Tibial nerve (tissue), 4 donors: ENCODE results near the gene MRI1. TPM values are rescaled to one million over a fixed set of nuclear protein-coding genes. Genes with fewer than 3 reads are reported as not detected.
A peak's percentile ranks its signal among the peaks of the same experiment; 100 is the strongest.
"Not testable (repeated sequence)": the region's sequence is repeated elsewhere in the genome, so short reads cannot be mapped to it uniquely, and the experiment has no call there.

Source experiments
- DNase-seq, 2 donors: peaks; one replicate each; pipeline ENCODE4 v3.0.0-alpha.2; 2019; ENCODE audit warnings: low spot score in 2 of 2
- H3K27ac ChIP-seq, 4 donors: fragments of 200-600 bp; sonication (generic) in 3 of 4; one replicate each; pipeline ENCODE4 v1.5.1; 2017 to 2019; ENCODE audit warnings: mild to moderate bottlenecking in 1 of 4
- H3K27me3 ChIP-seq, 2 donors: fragments of 200-600 bp; sonication (generic) in 1 of 2; one replicate each; pipeline versions ENCODE4 v1.5.1 to v1.6.0; 2017 to 2019
- H3K36me3 ChIP-seq, 3 donors: fragments of 200-600 bp; sonication (generic); one replicate each; pipeline ENCODE4 v1.5.1; 2018 to 2019
- H3K4me1 ChIP-seq, 4 donors: fragments of 200-600 bp; sonication (generic) in 3 of 4; one replicate each; pipeline ENCODE4 v1.5.1; 2017 to 2019
- H3K4me3 ChIP-seq, 4 donors: fragments of 200-600 bp; sonication (generic) in 3 of 4; one replicate each; pipeline ENCODE4 v1.5.1; 2017 to 2019; ENCODE audit warnings: mild to moderate bottlenecking in 1 of 4, moderate library complexity in 1 of 4
- H3K9me3 ChIP-seq, 4 donors: fragments of 200-600 bp; sonication (generic) in 3 of 4; one replicate each; pipeline ENCODE4 v1.5.1; 2017 to 2019
- CTCF ChIP-seq, 5 experiments: fragments of 200-600 bp in 3 of 5; fragments of 450-650 bp in 2 of 5; sonication (generic) in 3 of 5; IDR thresholded peaks; one replicate each; pipeline ENCODE4 v1.5.1; 2016 to 2019; ENCODE audit warnings: antibody characterized with exemption in 5 of 5, mild to moderate bottlenecking in 3 of 5, moderate library complexity in 2 of 5
- EP300 ChIP-seq, 2 donors: sonication (generic); formaldehyde crosslinking; IDR thresholded peaks; one replicate each; pipeline ENCODE4 v1.6.1; 2017; ENCODE audit warnings: antibody characterized with exemption in 2 of 2, mild to moderate bottlenecking in 1 of 2
- POLR2A ChIP-seq, 2 donors: fragments of 450-650 bp; IDR thresholded peaks; one replicate each; pipeline ENCODE4 v1.6.1; 2017; ENCODE audit warnings: antibody characterized with exemption in 2 of 2, mild to moderate bottlenecking in 2 of 2, moderate library complexity in 2 of 2
- WGBS, 2 donors: methylation state at CpG; one replicate each; pipeline ENCODE4 v1.1.5; 2018; 5-methylcytosine and 5-hydroxymethylcytosine counted together
- total RNA-seq, 4 donors: library from RNA; depleted of rRNA; stranded (reverse); fragments of >200 nt; gene quantifications; one replicate each; pipeline ENCODE4 v1.1.0, GENCODE V29; 2016

Gene MRI1
- total RNA-seq, 4 donors from 2014 or later: 52.4 to 167 (median 94.4) TPM

GRCh38 chr19:13747098-13747453, 17.2 kb upstream of the MRI1 start:
- no peak for DNase-seq
- H3K27ac ChIP-seq: peak overlapping the region; percentile 85 to 96 (median 94)
- H3K4me1 ChIP-seq: peaks cover 0 to 32% (median 9%) of the 10 kb centered on the region in 4 donors
- peaks cover 0 to 18% (median 0%) of the 10 kb centered on the region in 3 donors for H3K36me3 ChIP-seq
- no peaks in the 10 kb centered on the region for H3K27me3 ChIP-seq
- 89 to 90% methylated on average over 8 of the region's 8 CpGs for WGBS, 2 donors
- peak overlapping the region in 3 of 4 donors; percentile 70 to 97 (median 85) for H3K4me3 ChIP-seq
- H3K9me3 ChIP-seq: peaks cover 0 to 4% (median 0%) of the 10 kb centered on the region in 4 donors
- no peak for TF ChIP-seq POLR2A (IDR thresholded peaks at IDR 0.05)
- no peak for TF ChIP-seq CTCF (IDR thresholded peaks at IDR 0.05)
- TF ChIP-seq EP300 (IDR thresholded peaks at IDR 0.05): no peak

GRCh38 chr19:13748169-13748828, 16.0 kb upstream of the MRI1 start:
- no peak for DNase-seq
- Histone ChIP-seq H3K27ac (peak overlapping the region; percentile 85 to 96 (median 94)), H3K36me3 (peaks cover 0 to 26% (median 0%) of the 10 kb centered on the region in 3 donors), H3K9me3 (peaks cover 0 to 4% (median 0%) of the 10 kb centered on the region in 4 donors), H3K4me3 (peak overlapping the region; percentile 70 to 97 (median 82)), H3K27me3 (no peaks in the 10 kb centered on the region), H3K4me1 (peaks cover 0 to 32% (median 9%) of the 10 kb centered on the region in 4 donors)
- 1% methylated on average over 25 of the region's 25 CpGs for WGBS, 2 donors
- TF ChIP-seq CTCF (IDR thresholded peaks at IDR 0.05) (no peak), POLR2A (IDR thresholded peaks at IDR 0.05) (no peak), EP300 (IDR thresholded peaks at IDR 0.05) (no peak)

- WGBS, 2 donors: 85 to 90% methylated on average over 13 to 16 of the region's 16 CpGs
- H3K36me3 ChIP-seq: peaks cover 7 to 56% (median 19%) of the 10 kb centered on the region in 3 donors
Measured at GRCh38 chr19:13751436-13751835, 12.9 kb upstream of the MRI1 start.

GRCh38 chr19:13753622-13754021, 10.7 kb upstream of the MRI1 start:
- Histone ChIP-seq H3K4me1 (peaks cover 0 to 22% (median 4%) of the 10 kb centered on the region in 4 donors), H3K36me3 (peaks cover 10 to 78% (median 32%) of the 10 kb centered on the region in 3 donors)
- not testable (repeated sequence) for H3K27me3 ChIP-seq, H3K4me3 ChIP-seq, DNase-seq, H3K27ac ChIP-seq, H3K9me3 ChIP-seq
- WGBS, 2 donors: 81 to 89% methylated on average over 7 of the region's 7 CpGs

More at GRCh38 chr19:13751436-13751835, 12.9 kb upstream of the MRI1 start:
- no peak for DNase-seq
- Histone ChIP-seq H3K27me3 (no peaks in the 10 kb centered on the region), H3K4me3 (no peak overlapping the region), H3K9me3 (peaks cover 0 to 4% (median 0%) of the 10 kb centered on the region in 4 donors), H3K4me1 (peaks cover 0 to 32% (median 9%) of the 10 kb centered on the region in 4 donors), H3K27ac (no peak overlapping the region)
- TF ChIP-seq POLR2A (IDR thresholded peaks at IDR 0.05): no peak
- no peak for TF ChIP-seq EP300 (IDR thresholded peaks at IDR 0.05)
- TF ChIP-seq CTCF (IDR thresholded peaks at IDR 0.05): no peak

GRCh38 chr19:13756210-13756609, 8.1 kb upstream of the MRI1 start:
- Histone ChIP-seq H3K9me3 (no peaks in the 10 kb centered on the region), H3K4me1 (peaks cover 0 to 2% (median 0%) of the 10 kb centered on the region in 4 donors), H3K4me3 (no peak overlapping the region), H3K27ac (no peak overlapping the region), H3K36me3 (peaks cover 11 to 99% (median 48%) of the 10 kb centered on the region in 3 donors), H3K27me3 (no peaks in the 10 kb centered on the region)
- no peak for DNase-seq
- TF ChIP-seq CTCF (IDR thresholded peaks at IDR 0.05) (no peak), EP300 (IDR thresholded peaks at IDR 0.05) (no peak), POLR2A (IDR thresholded peaks at IDR 0.05) (no peak)
- 98% methylated on average over 9 of the region's 9 CpGs for WGBS, 2 donors
